ENCODE measurements around the gene SBNO2. TPM values are rescaled to one million over a fixed set of nuclear protein-coding genes. Genes with fewer than 3 reads are reported as not detected.

The SBNO2 gene
- polyA plus RNA-seq, 3 donors: 0.71 to 75.0 (median 2.6) TPM

DNA sequence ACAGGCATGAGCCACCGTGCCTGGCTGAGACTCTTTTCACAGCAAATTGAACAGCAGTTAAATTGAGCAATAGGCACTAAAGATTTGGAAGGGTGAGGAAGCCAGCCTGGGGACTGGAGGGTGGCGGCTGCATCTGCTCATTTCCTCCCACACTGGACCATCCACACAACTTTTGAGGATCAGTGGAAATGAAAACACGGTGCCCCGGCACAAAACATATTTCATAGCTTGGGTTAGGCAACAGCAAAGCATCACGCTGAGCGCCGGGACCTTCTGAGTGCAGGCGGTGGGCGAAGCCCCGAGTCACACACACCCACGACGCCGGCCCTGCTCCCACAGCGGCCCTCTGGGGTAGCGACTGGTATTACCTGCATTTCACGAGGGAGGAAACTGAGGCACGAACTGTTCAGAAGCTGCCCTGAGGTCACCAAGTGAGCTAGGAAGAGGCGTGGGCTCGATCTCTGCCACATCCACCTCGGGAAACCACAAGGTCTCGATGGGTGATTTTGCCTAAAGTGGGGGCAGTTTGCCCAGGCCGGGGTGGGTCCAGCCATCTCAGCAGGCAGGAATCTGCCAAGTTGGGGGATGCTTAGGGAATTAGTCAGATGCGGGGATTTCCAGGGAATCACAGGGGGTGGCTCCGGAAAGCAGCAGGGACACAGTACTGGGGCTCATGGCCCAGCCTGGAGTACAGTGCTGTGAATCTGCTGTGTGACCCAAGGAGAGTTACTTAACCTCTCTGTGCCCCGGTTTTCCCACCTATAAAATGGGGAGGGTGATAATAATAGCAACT, 3.5 kb upstream of the SBNO2 start:
- H3K27ac Mint-ChIP-seq: peak overlapping the region; percentile 92 to 99 (median 95)
- Histone ChIP-seq H3K4me2 (replicated peaks; ENCODE audit: extremely low read depth, low read length, poor library complexity, severe bottlenecking) (peak overlapping the region; percentile 73), H3K27ac (ENCODE audit: low read depth in 1 of 2, low read length in 2 of 2) (peak overlapping the region; percentile 77 to 91), H3K36me3 (replicated peaks in 1 of 2; ENCODE audit: control insufficient read depth in 1 of 2, insufficient read depth in 2 of 2, low read length in 2 of 2) (no peaks in the 10 kb centered on the region), H3K9ac (ENCODE audit: insufficient read depth, low read length, poor library complexity, severe bottlenecking) (peak overlapping the region; percentile 61), H3K9me3 (replicated peaks in 1 of 2; ENCODE audit: control insufficient read depth in 1 of 2, insufficient read depth in 1 of 2, low read length in 2 of 2) (no peaks in the 10 kb centered on the region), H3K4me3 (replicated peaks in 1 of 3; ENCODE audit: low read depth in 2 of 3, low read length in 3 of 3) (peak overlapping the region in 2 of 3 experiments; percentile 1 to 67), H3K79me2 (ENCODE audit: insufficient read depth, low read length) (peaks cover 32% of the 10 kb centered on the region), H4K20me1 (ENCODE audit: insufficient read depth, low read length) (peaks cover 10% of the 10 kb centered on the region), H2AFZ (ENCODE audit: insufficient read depth, low read depth, low read length, poor library complexity, severe bottlenecking) (peak overlapping the region; percentile 63), H3K27me3 (ENCODE audit: control insufficient read depth in 2 of 2, insufficient read depth in 2 of 2, low read length in 2 of 2) (no peaks in the 10 kb centered on the region), H3K4me1 (ENCODE audit: control insufficient read depth in 1 of 2, insufficient read depth in 2 of 2, low read length in 2 of 2) (peaks cover 85 to 92% of the 10 kb centered on the region in 2 donors)
- intact Hi-C loops (cut with micrococcal nuclease): no loop called here
- DNase-seq: peak; percentile 59 to 73 (median 71)
- H3K9me3 Mint-ChIP-seq: peaks cover 0 to 5% (median 0%) of the 10 kb centered on the region in 7 donors
- TF ChIP-seq, protein P1, sequence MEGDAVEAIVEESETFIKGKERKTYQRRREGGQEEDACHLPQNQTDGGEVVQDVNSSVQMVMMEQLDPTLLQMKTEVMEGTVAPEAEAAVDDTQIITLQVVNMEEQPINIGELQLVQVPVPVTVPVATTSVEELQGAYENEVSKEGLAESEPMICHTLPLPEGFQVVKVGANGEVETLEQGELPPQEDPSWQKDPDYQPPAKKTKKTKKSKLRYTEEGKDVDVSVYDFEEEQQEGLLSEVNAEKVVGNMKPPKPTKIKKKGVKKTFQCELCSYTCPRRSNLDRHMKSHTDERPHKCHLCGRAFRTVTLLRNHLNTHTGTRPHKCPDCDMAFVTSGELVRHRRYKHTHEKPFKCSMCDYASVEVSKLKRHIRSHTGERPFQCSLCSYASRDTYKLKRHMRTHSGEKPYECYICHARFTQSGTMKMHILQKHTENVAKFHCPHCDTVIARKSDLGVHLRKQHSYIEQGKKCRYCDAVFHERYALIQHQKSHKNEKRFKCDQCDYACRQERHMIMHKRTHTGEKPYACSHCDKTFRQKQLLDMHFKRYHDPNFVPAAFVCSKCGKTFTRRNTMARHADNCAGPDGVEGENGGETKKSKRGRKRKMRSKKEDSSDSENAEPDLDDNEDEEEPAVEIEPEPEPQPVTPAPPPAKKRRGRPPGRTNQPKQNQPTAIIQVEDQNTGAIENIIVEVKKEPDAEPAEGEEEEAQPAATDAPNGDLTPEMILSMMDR (IDR thresholded peaks at IDR 0.05): peak; percentile 21
- peaks cover 1 to 5% of the 10 kb centered on the region in 2 donors for H3K36me3 Mint-ChIP-seq
- peaks cover 78% of the 10 kb centered on the region for H3K4me1 Mint-ChIP-seq
- WGBS (ENCODE audit: insufficient coverage): 11% methylated on average over 16 of the region's 25 CpGs
- H3K27me3 Mint-ChIP-seq (ENCODE audit: low read depth in 3 of 3): peaks cover 0 to 3% (median 0%) of the 10 kb centered on the region in 3 donors
- H3K4me3 Mint-ChIP-seq: peak overlapping the region; percentile 71 to 86

DNA sequence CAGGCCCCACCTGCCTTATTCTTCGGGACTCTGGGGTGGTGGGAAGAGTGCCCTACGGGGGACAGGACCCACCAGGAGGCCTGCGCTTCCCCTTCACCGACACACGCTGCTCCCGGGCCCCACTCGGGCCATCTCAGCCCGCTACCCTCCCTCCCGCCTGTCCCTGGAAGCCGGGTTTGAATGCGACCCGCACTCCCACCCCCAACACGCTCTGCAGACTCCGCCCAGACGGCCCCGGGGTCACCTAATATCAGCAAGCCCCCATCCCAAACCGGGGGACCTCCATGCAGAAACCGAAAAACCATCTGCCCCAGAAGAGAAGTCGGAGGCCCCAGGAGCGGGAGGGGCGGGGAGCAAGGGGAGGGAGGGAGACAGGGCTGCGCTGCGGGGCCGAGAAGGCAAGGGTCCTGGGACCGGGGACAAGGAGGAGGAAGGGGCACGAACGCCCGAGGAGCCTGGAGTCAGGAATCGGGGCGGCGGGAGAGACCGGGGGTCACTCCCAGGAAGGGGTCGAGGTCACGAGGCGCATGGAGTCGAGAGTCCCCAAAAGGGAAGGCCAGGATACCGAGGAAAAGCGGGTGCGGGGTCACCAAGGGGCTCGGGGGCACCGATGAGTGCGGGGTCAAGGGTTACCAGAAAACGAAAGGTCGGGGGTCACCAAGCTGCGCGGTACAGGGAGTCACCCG, 766 bp downstream of the SBNO2 start:
- H3K27ac ChIP-seq (ENCODE audit: low read depth in 1 of 2, low read length in 2 of 2): peak overlapping the region; percentile 53 to 89
- H3K36me3 Mint-ChIP-seq: peaks cover 22 to 28% of the 10 kb centered on the region in 2 donors
- H3K4me1 Mint-ChIP-seq: peaks cover 71% of the 10 kb centered on the region
- peak overlapping the region; percentile 86 for H3K9ac ChIP-seq (ENCODE audit: insufficient read depth, low read length, poor library complexity, severe bottlenecking)
- H3K4me3 Mint-ChIP-seq: peak overlapping the region; percentile 94 to 95
- intact Hi-C loops (cut with micrococcal nuclease): loop anchor here in 1 of 2 donors (5.0 kb wide), 1 partner anchor 41 kb away; no protein-coding TSS in a partner anchor
- no peaks in the 10 kb centered on the region for H3K27me3 ChIP-seq (ENCODE audit: control insufficient read depth in 2 of 2, insufficient read depth in 2 of 2, low read length in 2 of 2)
- peaks cover 58% of the 10 kb centered on the region for H3K79me2 ChIP-seq (ENCODE audit: insufficient read depth, low read length)
- H3K27ac Mint-ChIP-seq: peak overlapping the region; percentile 91 to 97 (median 95)
- peaks cover 7 to 29% of the 10 kb centered on the region in 2 donors for H3K36me3 ChIP-seq (replicated peaks in 1 of 2; ENCODE audit: control insufficient read depth in 1 of 2, insufficient read depth in 2 of 2, low read length in 2 of 2)
- peak overlapping the region; percentile 96 for H3K4me2 ChIP-seq (replicated peaks; ENCODE audit: extremely low read depth, low read length, poor library complexity, severe bottlenecking)
- H3K27me3 Mint-ChIP-seq (ENCODE audit: low read depth in 3 of 3): peaks cover 0 to 3% (median 0%) of the 10 kb centered on the region in 3 donors
- TF ChIP-seq, protein P1 (IDR thresholded peaks at IDR 0.05): no peak
- H4K20me1 ChIP-seq (ENCODE audit: insufficient read depth, low read length): peaks cover 52% of the 10 kb centered on the region
- H2AFZ ChIP-seq (ENCODE audit: insufficient read depth, low read depth, low read length, poor library complexity, severe bottlenecking): peak overlapping the region; percentile 46
- H3K9me3 ChIP-seq (replicated peaks in 1 of 2; ENCODE audit: control insufficient read depth in 1 of 2, insufficient read depth in 1 of 2, low read length in 2 of 2): no peaks in the 10 kb centered on the region
- H3K4me3 ChIP-seq (replicated peaks in 1 of 3; ENCODE audit: low read depth in 2 of 3, low read length in 3 of 3): peak overlapping the region; percentile 59 to 99 (median 69)
- H3K9me3 Mint-ChIP-seq: peaks cover 0 to 5% (median 0%) of the 10 kb centered on the region in 7 donors
- 1% methylated on average over 34 of the region's 47 CpGs for whole genome bisulfite sequencing (ENCODE audit: insufficient coverage)
- DNase-seq: peak in 1 of 3 donors; percentile 34
- H3K4me1 ChIP-seq (ENCODE audit: control insufficient read depth in 1 of 2, insufficient read depth in 2 of 2, low read length in 2 of 2): peaks cover 71 to 90% of the 10 kb centered on the region in 2 donors
